ENCODE measurements around the gene RASA3.

DNA sequence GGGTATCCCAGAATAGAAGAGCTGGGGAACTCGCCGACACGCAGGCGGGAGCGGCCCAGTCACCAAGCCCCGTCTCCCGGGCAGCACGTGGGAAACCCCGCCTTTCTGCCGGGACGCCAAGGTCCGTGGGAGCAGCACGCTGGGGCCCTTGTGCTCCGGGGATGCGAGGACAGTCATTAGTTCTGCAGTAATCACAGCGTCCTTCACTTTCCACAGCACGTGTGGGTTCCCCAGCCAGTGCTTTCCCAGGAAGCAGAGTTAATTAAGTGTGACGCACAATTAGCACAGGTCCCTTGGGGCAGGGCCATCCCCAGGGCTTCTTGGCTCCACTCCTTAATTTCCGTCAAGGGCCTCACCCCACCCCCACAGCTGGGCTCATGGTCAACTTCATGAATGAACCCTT lies 94.2 kb downstream of the RASA3 start:
- TF ChIP-seq CTCF (conservative IDR thresholded peaks at IDR 0.05; ENCODE audit: low read length) = no peak
- no peak for TF ChIP-seq EZH2phosphoT487 (IDR thresholded peaks at IDR 0.05; ENCODE audit: borderline replicate concordance, low read depth, low read length)
